Activated T-helper 1 cell treated with anti-CD3 and anti-CD28 coated beads, Interleukin-12 subunit alpha, Interleukin-12 subunit beta, Interleukin-2, Interleukin-4 antibody, amounts not matched to agents 30 ng/mL and 10 ng/mL and 1 ng/mL, durations not matched to agents 14 hours and 24 hours and 36 hours (primary cell): ENCODE measurements around the gene TIGD7. TPM values are rescaled to one million over a fixed set of nuclear protein-coding genes. Genes with fewer than 3 reads are reported as not detected.
"Not testable (repeated sequence)": the region's sequence is repeated elsewhere in the genome, so short reads cannot be mapped to it uniquely, and the experiment has no call there.

ENCODE experiments used
- DNase-seq: peaks from one replicate; pipeline ENCODE4 v3.0.0; 2021; ENCODE audit warnings: low spot score
- H3K27ac Mint-ChIP-seq: one replicate; pipeline ENCODE4 v1.8.0; 2021; ENCODE audit warnings: mild to moderate bottlenecking, mixed read lengths
- H3K27me3 Mint-ChIP-seq: one replicate; pipeline ENCODE4 v1.8.0; 2022; ENCODE audit warnings: mild to moderate bottlenecking, moderate library complexity, mixed read lengths; ENCODE audit not compliant: insufficient read depth
- H3K36me3 Mint-ChIP-seq: one replicate; pipeline ENCODE4 v1.8.0; 2021; ENCODE audit warnings: low read depth, mixed read lengths
- H3K4me1 Mint-ChIP-seq: one replicate; pipeline ENCODE4 v1.8.0; 2021; ENCODE audit warnings: low read depth, mixed read lengths
- H3K4me3 Mint-ChIP-seq: one replicate; pipeline ENCODE4 v1.8.0; 2021; ENCODE audit warnings: mild to moderate bottlenecking, moderate library complexity, mixed read lengths
- H3K9me3 Mint-ChIP-seq: one replicate; pipeline ENCODE4 v1.8.0; 2021; ENCODE audit warnings: mixed read lengths
- intact Hi-C: fragments of 100-400 bp; cut with micrococcal nuclease; formaldehyde crosslinking; loops from one replicate; pipeline ENCODE4 v1.15.1; 2024
- total RNA-seq: library from RNA; stranded (reverse); gene quantifications from 2 replicates; pipeline ENCODE4 v1.2.3, GENCODE V29; 2022

Gene TIGD7
- total RNA-seq, 1 donor from 2014 or later = 2.0 TPM

- H3K27ac Mint-ChIP-seq = no peak overlapping the region
- intact Hi-C loops = no loop called here
- DNase-seq = no peak
- no peak overlapping the region for H3K4me3 Mint-ChIP-seq
- peaks cover 18% of the 10 kb centered on the region for H3K9me3 Mint-ChIP-seq
- peaks cover 3% of the 10 kb centered on the region for H3K36me3 Mint-ChIP-seq
- H3K4me1 Mint-ChIP-seq = no peaks in the 10 kb centered on the region
- peaks cover 6% of the 10 kb centered on the region for H3K27me3 Mint-ChIP-seq
Measured at GRCh38 chr16:3274947-3275346, 30.3 kb downstream of the TIGD7 start.

- Mint-ChIP-seq H3K9me3 (peaks cover 22% of the 10 kb centered on the region), H3K4me1 (no peaks in the 10 kb centered on the region), H3K27me3 (peaks cover 6% of the 10 kb centered on the region), H3K27ac (no peak overlapping the region), H3K36me3 (peaks cover 3% of the 10 kb centered on the region), H3K4me3 (no peak overlapping the region)
- intact Hi-C loops = no loop called here
- DNase-seq = no peak
Measured at GRCh38 chr16:3274490-3274889, 30.7 kb downstream of the TIGD7 start.

GRCh38 chr16:3271281-3271680 lies 33.9 kb downstream of the TIGD7 start:
- H3K36me3 Mint-ChIP-seq = peaks cover 19% of the 10 kb centered on the region
- peaks cover 31% of the 10 kb centered on the region for H3K9me3 Mint-ChIP-seq
- H3K4me1 Mint-ChIP-seq, intact Hi-C loops, H3K27ac Mint-ChIP-seq, H3K4me3 Mint-ChIP-seq, H3K27me3 Mint-ChIP-seq, DNase-seq: not testable (repeated sequence)

GRCh38 chr16:3270718-3271117 lies 34.5 kb downstream of the TIGD7 start:
- H3K9me3 Mint-ChIP-seq = peaks cover 29% of the 10 kb centered on the region
- H3K4me1 Mint-ChIP-seq, H3K27me3 Mint-ChIP-seq, H3K4me3 Mint-ChIP-seq, intact Hi-C loops, H3K27ac Mint-ChIP-seq, DNase-seq: not testable (repeated sequence)
- peaks cover 17% of the 10 kb centered on the region for H3K36me3 Mint-ChIP-seq

GRCh38 chr16:3268294-3268693 lies 36.9 kb downstream of the TIGD7 start:
- no peak for DNase-seq
- Mint-ChIP-seq H3K27me3 (no peaks in the 10 kb centered on the region), H3K27ac (no peak overlapping the region), H3K9me3 (peaks cover 22% of the 10 kb centered on the region), H3K4me3 (no peak overlapping the region), H3K36me3 (peaks cover 20% of the 10 kb centered on the region), H3K4me1 (peaks cover 11% of the 10 kb centered on the region)
- intact Hi-C loops = loop anchor here (10.0 kb wide), 1 partner anchor 347 kb away; the partner anchor contains the start of gene SLX4

- intact Hi-C loops = loop anchor here (10.0 kb wide), 1 partner anchor 348 kb away; the partner anchor contains the start of gene SLX4
- Mint-ChIP-seq H3K9me3 (peaks cover 26% of the 10 kb centered on the region), H3K36me3 (peaks cover 23% of the 10 kb centered on the region), H3K27me3 (no peaks in the 10 kb centered on the region), H3K27ac (peak overlapping the region; percentile 4), H3K4me1 (peaks cover 20% of the 10 kb centered on the region), H3K4me3 (no peak overlapping the region)
- DNase-seq = no peak
Measured at GRCh38 chr16:3266873-3267537, 38.2 kb downstream of the TIGD7 start.

GRCh38 chr16:3264137-3265036 lies 40.8 kb downstream of the TIGD7 start:
- Mint-ChIP-seq H3K9me3 (peaks cover 22% of the 10 kb centered on the region), H3K4me1 (peaks cover 20% of the 10 kb centered on the region), H3K27me3 (no peaks in the 10 kb centered on the region), H3K36me3 (peaks cover 26% of the 10 kb centered on the region), H3K27ac (peak overlapping the region; percentile 92), H3K4me3 (peak overlapping the region; percentile 89)
- intact Hi-C loops = loop anchor here (1.0 to 10.0 kb wide), 10 partner anchors 19 to 350 kb away; partner anchors contain the start of genes SLX4, TIGD7, ZNF174 and ZNF200
- peak; percentile 95 for DNase-seq

- Mint-ChIP-seq H3K36me3 (peaks cover 15% of the 10 kb centered on the region), H3K27ac (peak overlapping the region; percentile 47), H3K9me3 (peaks cover 18% of the 10 kb centered on the region), H3K4me1 (peaks cover 20% of the 10 kb centered on the region), H3K27me3 (peaks cover 3% of the 10 kb centered on the region), H3K4me3 (peak overlapping the region; percentile 89)
- DNase-seq = no peak
- intact Hi-C loops = loop anchor here (10.0 kb wide), 1 partner anchor 352 kb away; the partner anchor contains the start of gene SLX4
Measured at GRCh38 chr16:3262517-3262916, 42.7 kb downstream of the TIGD7 start.

- intact Hi-C loops = loop anchor here (10.0 kb wide), 1 partner anchor 355 kb away; the partner anchor contains the start of gene SLX4
- Mint-ChIP-seq H3K27ac (no peak overlapping the region), H3K4me3 (no peak overlapping the region), H3K9me3 (peaks cover 9% of the 10 kb centered on the region), H3K27me3 (peaks cover 4% of the 10 kb centered on the region), H3K36me3 (peaks cover 9% of the 10 kb centered on the region), H3K4me1 (peaks cover 18% of the 10 kb centered on the region)
- no peak for DNase-seq
Measured at GRCh38 chr16:3259836-3260235, 45.4 kb downstream of the TIGD7 start.

- peaks cover 2% of the 10 kb centered on the region for H3K36me3 Mint-ChIP-seq
- H3K27me3 Mint-ChIP-seq = peaks cover 6% of the 10 kb centered on the region
- H3K27ac Mint-ChIP-seq = no peak overlapping the region
- H3K4me3 Mint-ChIP-seq = no peak overlapping the region
- no peak for DNase-seq
- H3K9me3 Mint-ChIP-seq = peaks cover 4% of the 10 kb centered on the region
- intact Hi-C loops = no loop called here
- no peaks in the 10 kb centered on the region for H3K4me1 Mint-ChIP-seq
Measured at GRCh38 chr16:3256866-3257465, 48.3 kb downstream of the TIGD7 start.

- H3K27me3 Mint-ChIP-seq = peaks cover 6% of the 10 kb centered on the region
- H3K4me1 Mint-ChIP-seq = no peaks in the 10 kb centered on the region
- H3K36me3 Mint-ChIP-seq = no peaks in the 10 kb centered on the region
- H3K27ac Mint-ChIP-seq = no peak within 1 kb of the TSS
- H3K4me3 Mint-ChIP-seq = no peak within 1 kb of the TSS
- no peak for DNase-seq
- intact Hi-C loops = no loop called here
- no peaks in the 10 kb centered on the region for H3K9me3 Mint-ChIP-seq
Measured at GRCh38 chr16:3256146-3256865, 48.9 kb downstream of the TIGD7 start, which contains the start of gene MEFV. MEFV (minus strand) TSS chr16:3256633; CDS start chr16:3256587, 46 bp downstream.

GRCh38 chr16:3254309-3254708 lies 50.9 kb downstream of the TIGD7 start:
- no peak for DNase-seq
- Mint-ChIP-seq H3K27me3 (peaks cover 6% of the 10 kb centered on the region), H3K36me3 (no peaks in the 10 kb centered on the region), H3K4me3 (no peak overlapping the region), H3K27ac (no peak overlapping the region), H3K4me1 (no peaks in the 10 kb centered on the region), H3K9me3 (peaks cover 3% of the 10 kb centered on the region)
- intact Hi-C loops = no loop called here
